Stimulated activated CD8-positive, alpha-beta memory T cell treated with anti-CD3 and anti-CD28 coated beads, Interleukin-7, amount 100 ng/mL, for 48 hours (primary cell): ENCODE results near the gene ADAMTSL5.
"Not testable (repeated sequence)": the region's sequence is repeated elsewhere in the genome, so short reads cannot be mapped to it uniquely, and the experiment has no call there.

Experiments used
- DNase-seq, 2 donors: peaks; one replicate each; pipeline ENCODE4 v3.0.0-alpha.2; 2020; ENCODE audit warnings: low read depth in 1 of 2; ENCODE audit errors: extremely low read depth in 1 of 2

The ADAMTSL5 gene

DNA sequence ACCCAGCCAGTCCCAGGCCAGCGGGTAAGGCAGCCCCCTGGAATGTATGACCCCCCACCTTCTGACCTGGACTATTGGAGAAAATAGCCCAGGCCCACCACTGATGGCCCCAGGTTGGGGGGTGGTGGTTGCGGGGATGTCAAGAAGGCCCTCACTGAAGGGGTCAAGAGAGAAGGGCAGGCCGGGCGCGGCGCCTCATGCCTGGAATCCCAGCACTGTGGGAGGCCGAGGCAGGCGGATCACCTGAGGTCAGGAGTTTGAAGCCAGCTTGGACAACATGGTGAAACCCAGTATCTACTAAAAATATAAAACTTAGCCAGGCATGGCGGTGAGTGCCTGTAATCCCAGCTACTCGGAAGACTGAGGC lies 1.5 kb upstream of the ADAMTSL5 start:
- no peak for DNase-seq

DNA sequence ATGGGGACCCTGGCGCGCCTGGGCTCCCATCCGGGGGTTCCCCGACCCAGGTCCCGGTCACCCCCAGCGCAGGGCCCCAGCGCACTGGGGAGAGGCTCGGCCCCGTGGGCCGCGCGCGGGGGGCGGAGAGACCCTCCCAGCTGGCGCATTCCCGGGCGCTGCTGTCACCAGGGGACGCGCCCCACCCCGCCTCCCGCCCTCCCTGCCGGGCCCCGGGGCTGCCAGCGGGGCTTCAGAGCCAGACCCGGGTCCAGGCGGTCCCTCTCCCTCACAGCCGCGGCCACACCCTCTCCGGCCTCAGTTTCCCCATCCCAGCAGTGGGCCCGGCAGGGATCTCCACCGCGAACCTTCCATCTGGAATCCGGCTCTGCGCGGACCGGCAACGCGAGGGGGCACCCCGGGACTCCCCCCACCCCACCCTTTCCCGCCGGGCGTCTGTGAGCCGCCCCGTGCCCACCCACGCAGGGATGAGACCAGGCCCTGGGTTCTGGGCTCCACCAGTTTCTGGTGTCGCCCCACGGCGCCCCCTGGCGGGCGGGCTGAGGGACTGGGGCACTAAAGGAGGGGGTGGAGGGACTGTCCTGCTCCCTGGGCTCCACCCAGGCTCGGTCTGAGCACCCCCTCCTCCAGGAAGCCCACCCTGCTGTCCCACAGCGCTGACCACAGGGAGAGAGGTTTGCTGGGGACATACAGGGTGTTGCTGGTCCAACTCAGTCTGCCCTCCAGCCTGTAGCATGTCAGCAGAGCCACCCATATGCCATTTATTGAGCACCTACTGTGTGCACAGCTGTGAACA lies 878 bp upstream of the ADAMTSL5 start:
- peak in 1 of 2 donors; percentile 62 for DNase-seq

DNA sequence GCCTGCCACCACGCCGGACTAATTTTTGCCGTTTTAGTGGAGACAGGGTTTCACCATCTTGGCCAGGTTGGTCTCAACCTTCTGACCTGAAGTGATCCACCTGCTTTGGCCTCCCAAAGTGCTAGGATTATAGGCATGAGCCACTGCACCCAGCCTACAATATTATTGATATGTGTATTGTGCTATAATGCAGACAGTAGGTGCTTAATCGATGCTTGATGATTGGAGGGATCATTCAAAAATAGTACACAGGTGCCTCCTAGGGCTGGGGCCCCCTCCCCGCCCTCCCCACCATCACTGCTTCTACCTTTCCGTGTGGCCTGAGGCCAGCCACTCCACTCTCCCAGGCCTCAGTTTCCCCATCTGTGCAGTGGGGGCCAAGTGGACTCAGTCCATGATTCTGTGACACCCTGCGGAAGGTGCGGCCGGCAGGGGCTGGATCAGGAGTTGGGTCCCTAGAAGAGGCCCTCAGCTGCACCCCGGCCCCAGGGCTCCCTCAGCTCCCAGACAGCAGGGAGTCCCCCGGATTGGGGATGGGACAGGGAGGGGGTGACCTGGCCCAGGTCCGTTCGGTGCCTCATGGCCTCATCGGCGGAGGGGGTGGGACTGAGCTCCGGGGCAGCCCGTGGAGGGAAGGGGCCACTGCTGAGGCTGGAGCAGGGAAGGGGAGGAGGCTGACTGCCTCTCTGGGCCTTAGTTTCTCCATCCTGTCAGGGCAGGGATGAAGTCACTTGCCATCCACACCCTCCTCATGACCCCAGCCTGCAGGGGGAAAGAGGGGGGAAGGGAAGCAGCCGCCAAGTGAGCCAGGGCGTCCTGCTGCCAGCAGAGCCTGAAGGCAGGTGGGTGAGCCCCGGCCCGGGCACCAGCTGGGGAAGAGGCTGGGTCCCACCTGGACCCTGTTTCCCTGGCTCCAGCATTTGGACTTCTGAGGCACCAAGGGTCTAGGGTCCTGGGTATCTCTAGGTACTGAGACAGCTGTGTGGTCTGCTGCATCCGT lies 1.2 kb downstream of the ADAMTSL5 start:
- DNase-seq, result no peak

DNA sequence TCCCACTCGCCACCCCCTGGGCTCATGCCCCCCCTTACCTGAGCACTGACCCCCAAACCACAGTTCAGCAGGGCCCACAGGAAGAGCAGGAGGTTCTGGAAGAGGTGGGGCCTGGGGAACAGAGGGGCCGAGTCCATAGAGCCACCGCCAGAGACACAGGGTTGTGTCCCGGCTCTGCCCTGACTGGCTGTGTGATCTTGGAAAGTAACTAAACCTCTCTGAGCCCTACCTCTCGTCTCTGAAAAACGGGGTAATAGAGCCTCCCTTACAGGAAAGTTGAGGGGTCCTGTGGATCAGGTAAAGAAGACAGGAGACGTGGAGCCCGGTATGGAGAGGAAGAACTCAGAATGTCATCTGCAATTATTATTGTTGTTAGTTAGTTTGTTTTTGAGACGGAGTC lies 2.0 kb downstream of the ADAMTSL5 start:
- no peak for DNase-seq

GRCh38 chr19:1510442-1510806 lies 2.4 kb downstream of the ADAMTSL5 start:
- no peak for DNase-seq

DNA sequence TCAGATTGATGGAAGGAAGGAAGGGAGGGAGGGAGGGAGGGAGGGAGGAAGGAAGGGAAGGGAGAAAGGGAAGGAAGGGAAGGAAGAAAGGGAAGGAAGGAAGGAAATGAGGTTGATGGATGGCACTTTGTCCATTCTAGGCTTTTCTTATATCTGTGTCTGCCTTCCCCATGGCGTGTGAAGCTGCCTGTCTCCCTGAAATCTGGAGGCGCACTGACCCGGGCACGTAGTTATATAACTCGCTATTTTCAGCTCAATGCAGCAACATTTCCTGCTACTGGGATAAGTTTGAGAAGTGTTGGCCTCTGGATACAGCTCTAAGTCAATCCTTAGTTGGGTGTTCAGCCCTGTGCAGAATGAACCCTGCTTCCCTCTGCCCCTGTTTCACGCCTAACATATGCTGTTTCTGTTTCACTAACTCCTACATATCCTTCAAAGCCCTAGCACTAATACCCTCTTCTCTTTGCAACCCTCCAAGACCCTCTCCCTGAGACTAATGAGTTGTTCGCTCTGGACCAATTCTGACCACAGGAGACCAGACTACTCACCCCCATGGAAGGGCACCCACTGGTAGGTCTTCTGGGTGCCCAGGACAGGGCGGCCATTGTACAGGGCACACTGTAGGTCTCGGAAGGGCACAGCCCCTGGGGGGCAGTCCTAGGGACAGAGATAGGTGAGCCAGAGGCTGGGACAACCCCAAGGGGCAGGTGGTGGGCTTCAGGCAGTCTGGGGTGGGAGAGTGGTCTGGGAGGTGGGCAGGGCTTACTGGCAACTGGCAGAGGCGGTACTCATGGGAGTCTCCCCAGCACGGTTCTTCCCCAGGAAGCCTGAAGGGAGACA lies 3.0 kb downstream of the ADAMTSL5 start:
- DNase-seq, result no peak

DNA sequence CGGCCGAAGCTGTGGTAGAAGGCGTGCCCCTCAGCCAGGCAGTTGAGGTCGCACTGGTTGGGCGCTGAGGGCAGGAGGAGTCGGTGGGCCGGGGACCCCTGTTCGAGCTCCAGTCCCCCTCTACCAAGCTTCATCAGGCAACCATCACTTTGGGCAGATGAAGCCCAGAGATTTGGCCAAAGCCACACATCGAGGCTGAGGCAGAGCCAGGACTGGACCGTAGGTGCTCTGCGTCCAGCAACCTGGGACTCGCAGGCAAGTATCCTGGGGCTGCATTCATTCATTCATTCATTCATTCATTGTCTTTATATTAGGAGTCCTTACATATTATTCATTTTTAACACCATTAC lies 4.3 kb downstream of the ADAMTSL5 start:
- DNase-seq, result no peak

DNA sequence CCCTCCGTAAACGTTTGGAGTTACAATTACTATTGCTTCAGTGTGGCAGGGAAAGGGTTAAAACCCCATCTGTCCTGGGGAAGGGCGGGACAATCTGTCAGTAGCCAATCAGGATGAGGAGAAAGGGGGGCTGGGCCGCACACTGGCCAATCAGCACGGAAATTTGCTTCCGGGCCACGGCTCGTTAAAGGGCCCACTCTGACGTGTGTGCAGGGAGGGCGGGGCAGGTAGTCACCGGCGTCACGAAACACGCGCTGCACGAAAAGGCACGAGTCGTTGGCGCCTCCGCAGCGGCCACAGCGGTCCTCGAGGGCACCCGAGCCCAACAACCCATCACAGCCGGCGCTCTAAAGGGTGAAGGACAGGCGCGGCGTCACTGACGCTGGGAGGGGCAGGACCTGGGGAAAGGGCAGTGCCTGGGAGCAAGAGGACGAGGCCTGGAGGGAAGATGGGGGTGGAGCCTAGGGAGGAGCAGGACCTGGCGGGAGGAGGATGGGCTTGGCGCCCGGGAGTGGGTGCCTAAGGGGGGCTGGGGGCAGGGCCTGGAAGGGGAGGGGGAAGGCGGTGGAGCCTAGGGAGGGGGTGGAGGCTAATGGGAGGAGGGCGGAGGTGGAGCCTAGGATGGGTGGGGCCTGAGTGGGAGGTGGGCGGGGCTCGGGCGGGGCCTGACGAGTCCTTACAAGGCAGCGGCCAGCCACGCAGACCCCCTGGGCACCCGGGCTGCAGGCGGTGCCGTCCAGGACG lies 4.9 kb downstream of the ADAMTSL5 start:
- peak; percentile 69 to 89 for DNase-seq

- no peak for DNase-seq
Measured at GRCh38 chr19:1507192-1507660, 5.6 kb downstream of the ADAMTSL5 start.

DNA sequence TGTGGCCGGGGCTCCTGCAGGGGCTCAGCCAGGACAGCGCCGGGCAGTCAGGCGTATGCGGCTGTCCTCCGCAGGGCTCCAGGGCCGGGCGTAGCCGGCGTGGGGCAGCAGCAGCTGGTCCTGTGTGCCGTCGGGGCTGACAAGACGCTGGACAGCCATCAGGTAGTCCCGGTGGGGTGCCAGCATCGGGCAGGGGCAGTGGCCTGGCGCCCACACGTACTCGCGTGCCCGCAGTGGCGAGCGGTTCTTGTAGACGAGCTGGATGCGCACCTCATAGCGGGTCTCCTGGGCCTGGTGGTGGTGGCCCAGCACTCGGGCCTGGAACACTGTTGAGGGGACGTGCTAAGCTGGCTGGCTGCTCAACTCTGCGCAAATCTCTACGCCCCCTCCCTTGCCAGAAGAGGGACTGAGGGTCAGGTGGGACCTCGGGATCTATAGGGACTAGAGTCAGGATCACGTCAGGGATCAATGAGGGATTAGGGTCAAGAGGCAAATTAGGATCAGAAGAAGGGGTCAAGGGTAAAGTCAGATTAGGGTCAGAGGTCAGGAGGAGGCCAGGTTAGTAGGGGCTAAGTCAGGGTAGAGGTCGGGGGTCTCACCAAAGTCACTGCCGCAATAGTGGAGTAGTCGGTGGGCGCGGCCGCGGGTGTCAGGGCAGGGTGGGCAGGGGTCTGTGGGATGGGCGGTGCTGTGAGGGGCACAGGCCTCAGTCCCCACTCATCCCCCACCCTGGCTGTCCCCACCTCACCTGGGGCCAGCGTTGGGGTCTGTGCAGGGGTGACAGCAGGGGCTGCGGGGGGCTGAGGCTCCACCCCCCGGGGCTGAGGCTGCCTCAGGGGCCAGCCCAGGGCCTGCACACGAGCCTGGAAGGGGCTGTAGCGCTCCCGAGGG lies 6.6 kb downstream of the ADAMTSL5 start:
- DNase-seq, result no peak

GRCh38 chr19:1505012-1505411 lies 7.8 kb downstream of the ADAMTSL5 start:
- no peak for DNase-seq

DNA sequence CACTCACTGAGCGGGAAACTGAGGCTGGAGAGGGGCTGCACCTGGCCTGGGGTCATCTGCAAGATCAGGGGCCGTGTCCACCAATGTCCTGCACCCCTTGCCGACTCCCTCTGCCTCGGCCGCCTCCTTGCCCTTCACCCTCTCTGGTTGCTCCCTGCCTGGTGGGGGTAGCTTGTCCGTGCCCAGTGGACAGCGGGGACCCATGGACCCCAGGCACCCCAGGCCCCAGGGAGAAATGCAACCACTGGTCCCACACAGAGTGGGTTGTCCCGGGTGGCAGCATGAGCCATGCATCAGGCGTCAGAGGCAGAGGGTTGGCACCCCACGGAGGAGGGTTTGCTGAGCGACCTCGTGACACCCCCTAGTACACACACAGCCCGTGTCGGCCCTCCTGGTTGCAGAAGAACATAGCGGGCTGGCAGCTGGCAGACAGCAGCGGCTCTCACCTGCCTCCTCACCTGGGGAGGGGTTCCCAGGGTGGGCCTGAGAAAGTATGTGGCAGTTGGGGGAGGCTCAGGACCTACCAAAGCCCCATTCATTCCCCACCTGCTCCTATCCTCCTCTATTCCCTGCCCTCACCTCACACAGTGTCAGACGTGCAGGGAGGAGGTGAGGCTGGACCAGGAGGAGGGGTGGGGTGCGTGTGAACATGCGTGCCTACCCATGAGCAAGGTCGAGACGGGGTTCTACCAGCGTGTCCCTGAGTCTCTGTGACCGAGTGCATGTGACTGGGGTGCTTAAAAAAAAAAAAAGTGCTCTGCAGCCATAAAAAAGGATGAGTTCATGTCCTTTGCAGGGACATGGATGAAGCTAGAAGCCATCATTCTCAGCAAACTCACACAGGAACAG lies 8.7 kb downstream of the ADAMTSL5 start:
- DNase-seq, result no peak

GRCh38 chr19:1503089-1503924 lies 9.5 kb downstream of the ADAMTSL5 start:
- peak; percentile 45 to 57 for DNase-seq

DNA sequence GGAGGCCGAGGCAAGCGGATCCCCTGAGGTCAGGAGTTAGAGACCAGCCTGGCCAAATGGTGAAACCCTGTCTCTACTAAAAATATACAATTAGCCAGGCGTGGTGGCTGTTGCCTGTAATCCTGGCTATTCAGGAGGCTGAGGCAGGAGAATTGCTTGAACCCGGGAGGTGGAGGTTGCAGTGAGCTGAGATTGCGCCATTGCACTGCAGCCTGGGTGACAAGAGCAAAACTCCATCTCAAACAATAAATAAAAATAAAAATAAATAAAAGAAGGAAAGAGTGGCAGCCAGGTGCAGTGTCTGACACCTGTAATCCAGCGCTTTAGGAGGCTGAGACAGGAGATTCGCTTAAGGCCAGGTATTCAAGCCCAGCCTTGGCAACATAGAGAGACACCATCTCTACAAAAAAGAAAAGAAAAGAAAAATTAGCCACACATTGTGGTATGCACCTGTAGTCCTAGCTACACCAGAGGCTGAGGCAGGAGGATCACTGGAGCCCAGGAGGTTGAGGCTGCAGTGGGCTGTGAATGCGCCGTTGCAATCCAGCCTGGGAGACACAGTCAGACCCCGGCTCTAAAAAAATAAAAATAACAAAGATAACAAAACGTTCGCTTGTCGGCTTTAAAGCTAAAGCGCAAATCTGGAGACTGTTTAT lies 10.3 kb downstream of the ADAMTSL5 start:
- no peak for DNase-seq

DNA sequence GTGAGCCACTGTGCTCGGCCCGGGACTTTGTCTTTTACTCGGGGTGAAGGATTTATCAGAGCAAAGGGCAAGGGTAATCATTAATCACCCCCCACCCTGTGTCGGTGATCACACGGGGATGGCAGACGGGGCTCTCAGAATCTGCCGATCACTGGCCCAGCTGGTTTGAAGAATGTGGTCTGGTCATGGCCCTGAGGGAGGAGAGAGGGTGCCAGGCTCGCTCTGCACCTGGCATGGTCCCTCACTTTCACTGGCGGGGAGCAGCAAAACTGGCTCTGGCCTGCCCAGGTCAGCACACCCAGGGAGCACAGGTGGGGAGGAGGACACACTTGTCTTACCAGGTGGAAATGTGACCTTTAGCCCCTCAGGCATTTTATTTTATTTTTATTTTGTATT lies 11.6 kb downstream of the ADAMTSL5 start:
- DNase-seq, result no peak

GRCh38 chr19:1499231-1499630 lies 13.6 kb downstream of the ADAMTSL5 start:
- not testable (repeated sequence) for DNase-seq
